Stimulated activated naive CD8-positive, alpha-beta T cell treated with anti-CD3 and anti-CD28 coated beads, Interleukin-15, amount 100 ng/mL, for 72 hours (primary cell): ENCODE measurements around the gene LNP1.
A peak's percentile ranks its signal among the peaks of the same experiment; 100 is the strongest.

Experiments
- ATAC-seq: fragments of 150-1000 bp; cut with Tn5 transposase; 2 replicates; pipeline ENCODE4 v1.10.0; 2021; ENCODE audit warnings: mild to moderate bottlenecking, moderate library complexity
- DNase-seq, 2 donors: peaks; one replicate each; pipeline ENCODE4 v3.0.0; 2021 to 2022
- H3K27ac Mint-ChIP-seq, 2 donors: one replicate each; pipeline ENCODE4 v1.8.0; 2022; ENCODE audit warnings: mild to moderate bottlenecking in 2 of 2, mixed read lengths in 2 of 2, moderate library complexity in 2 of 2
- H3K27me3 Mint-ChIP-seq: one replicate; pipeline ENCODE4 v1.8.0; 2022; ENCODE audit warnings: mixed read lengths
- H3K4me1 Mint-ChIP-seq: one replicate; pipeline ENCODE4 v1.8.0; 2022; ENCODE audit warnings: mild to moderate bottlenecking, mixed read lengths
- H3K4me3 Mint-ChIP-seq, 2 donors: one replicate each; pipeline ENCODE4 v1.8.0; 2022; ENCODE audit warnings: mild to moderate bottlenecking in 2 of 2, mixed read lengths in 2 of 2, moderate library complexity in 1 of 2
- H3K9me3 Mint-ChIP-seq, 2 donors: one replicate each; pipeline ENCODE4 v1.8.0; 2022; ENCODE audit warnings: mixed read lengths in 2 of 2

LNP1 gene

DNA sequence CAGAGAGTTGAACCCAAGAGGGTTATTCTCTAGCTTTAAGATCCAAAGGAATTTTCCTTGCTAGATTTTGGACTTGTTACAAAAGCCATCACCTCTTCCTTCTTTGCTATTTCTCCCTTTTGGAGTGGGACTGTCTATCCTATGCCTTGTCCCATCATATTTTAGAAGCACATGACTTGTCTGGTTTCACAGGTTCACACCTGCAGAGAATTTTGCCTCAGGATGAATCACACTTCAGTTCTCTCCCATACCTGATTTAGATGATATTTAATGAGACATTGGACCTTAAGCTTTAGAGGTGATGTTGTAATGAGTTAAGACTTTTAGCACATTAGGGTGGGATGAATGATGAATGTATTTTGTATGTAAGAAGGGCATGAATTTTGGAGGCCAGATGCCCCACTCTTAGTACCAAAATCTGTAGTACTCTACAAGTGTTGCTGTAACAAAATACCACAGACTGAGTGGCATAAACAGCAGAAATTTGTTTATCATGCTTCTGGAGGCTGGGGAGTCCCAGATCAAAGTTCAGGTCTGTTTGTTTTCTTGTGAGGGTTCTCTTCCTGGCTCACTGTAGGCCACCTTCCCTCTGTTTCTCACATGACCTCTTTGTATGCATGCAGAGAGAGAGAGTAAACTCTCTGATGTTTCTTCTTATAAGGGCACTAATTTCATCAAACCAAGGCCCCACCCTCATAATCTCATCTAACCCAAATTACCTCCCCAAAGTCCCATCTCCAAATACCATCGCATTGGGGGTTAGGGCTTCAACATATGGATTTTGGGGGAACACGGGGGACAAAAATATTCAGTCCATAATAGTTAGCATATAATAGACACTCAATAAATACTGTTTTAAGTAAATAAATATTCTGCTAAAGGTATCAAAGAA lies 10.0 kb downstream of the LNP1 start:
- ATAC-seq (no peak), DNase-seq (no peak)
- no peak overlapping the region for H3K27ac Mint-ChIP-seq
- H3K27me3 Mint-ChIP-seq, result no peaks in the 10 kb centered on the region
- H3K4me1 Mint-ChIP-seq, result no peaks in the 10 kb centered on the region
- peaks cover 26 to 39% of the 10 kb centered on the region in 2 donors for H3K9me3 Mint-ChIP-seq
- H3K4me3 Mint-ChIP-seq, result no peak overlapping the region

DNA sequence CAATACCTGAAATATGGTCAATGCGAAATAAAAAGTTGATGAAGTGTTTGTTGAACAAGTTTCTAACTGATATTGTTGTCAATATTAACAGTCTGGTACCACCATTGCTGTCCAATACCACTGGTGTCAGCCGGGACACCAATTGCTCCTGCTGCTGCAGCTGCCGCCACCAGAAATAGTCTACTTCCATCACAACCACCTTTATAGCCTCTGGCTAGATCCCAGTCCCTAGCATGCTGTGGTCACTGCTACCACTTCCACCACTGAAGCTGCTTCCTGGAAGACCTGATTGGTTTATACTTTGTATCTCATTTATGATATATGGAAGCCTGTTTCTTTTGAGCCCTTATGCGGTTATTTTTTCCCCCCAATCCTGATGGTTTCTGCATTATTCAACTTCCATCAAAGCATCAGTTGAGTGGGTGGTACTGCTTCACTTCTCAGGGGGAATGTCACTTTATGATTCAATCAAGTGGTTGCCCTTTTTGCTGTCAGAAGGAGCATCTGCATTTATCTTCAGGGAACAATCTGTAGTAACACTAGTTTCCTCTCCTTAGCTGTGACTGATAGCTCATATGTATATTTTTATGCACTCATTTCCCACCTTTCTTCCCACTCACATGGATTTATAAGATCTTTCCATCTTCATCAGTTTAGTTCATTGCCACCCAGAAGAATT lies 11.7 kb downstream of the LNP1 start:
- no peak for DNase-seq
- no peak for ATAC-seq
- Mint-ChIP-seq H3K4me3 (no peak overlapping the region), H3K4me1 (no peaks in the 10 kb centered on the region), H3K27ac (no peak overlapping the region), H3K9me3 (peaks cover 18 to 28% of the 10 kb centered on the region in 2 donors), H3K27me3 (no peaks in the 10 kb centered on the region)

DNA sequence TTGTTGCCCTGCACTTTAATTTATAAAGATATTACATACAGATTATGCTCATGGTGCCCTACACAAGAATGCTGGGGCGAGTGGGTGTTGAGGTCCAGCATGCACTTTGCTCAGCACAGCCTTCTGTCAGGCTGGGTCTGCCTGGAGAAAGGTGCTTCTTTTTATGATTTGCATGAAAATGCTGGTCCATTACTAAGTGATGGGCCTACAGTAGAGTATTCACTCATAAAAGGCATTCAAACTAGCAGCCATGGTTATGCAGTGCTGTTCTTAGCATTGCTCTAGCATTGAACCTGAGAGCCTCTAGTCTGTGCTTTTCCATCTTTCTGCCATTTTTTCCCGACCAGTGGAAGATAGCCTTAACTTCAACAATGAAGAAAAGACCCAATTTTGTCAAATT lies 12.3 kb downstream of the LNP1 start:
- Mint-ChIP-seq H3K27ac (no peak overlapping the region), H3K27me3 (no peaks in the 10 kb centered on the region), H3K9me3 (peaks cover 21 to 28% of the 10 kb centered on the region in 2 donors), H3K4me1 (no peaks in the 10 kb centered on the region), H3K4me3 (no peak overlapping the region)
- DNase-seq, result no peak
- no peak for ATAC-seq

DNA sequence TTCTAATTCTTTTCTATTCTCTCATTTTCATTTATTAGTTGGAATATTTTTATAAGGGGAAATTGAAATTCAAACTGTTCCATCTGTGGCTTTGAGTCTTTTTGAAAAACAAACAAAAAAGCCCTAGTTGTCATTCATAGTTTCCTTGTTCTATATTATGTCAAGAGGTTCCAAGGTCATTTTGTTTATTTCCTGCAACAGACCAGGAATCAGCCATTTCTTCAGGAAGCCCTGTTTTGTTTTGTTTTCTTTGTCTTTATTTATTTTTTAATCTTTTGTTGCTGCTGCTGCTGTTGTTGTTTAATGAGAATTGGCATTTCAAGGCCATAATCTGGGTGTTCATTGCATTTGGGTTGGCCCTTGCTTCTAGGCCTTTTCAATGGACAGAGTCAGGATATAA lies 14.8 kb downstream of the LNP1 start:
- peaks cover 12 to 25% of the 10 kb centered on the region in 2 donors for H3K9me3 Mint-ChIP-seq
- no peaks in the 10 kb centered on the region for H3K4me1 Mint-ChIP-seq
- no peaks in the 10 kb centered on the region for H3K27me3 Mint-ChIP-seq
- H3K27ac Mint-ChIP-seq, result no peak overlapping the region
- no peak for ATAC-seq
- no peak for DNase-seq
- H3K4me3 Mint-ChIP-seq, result no peak overlapping the region

DNA sequence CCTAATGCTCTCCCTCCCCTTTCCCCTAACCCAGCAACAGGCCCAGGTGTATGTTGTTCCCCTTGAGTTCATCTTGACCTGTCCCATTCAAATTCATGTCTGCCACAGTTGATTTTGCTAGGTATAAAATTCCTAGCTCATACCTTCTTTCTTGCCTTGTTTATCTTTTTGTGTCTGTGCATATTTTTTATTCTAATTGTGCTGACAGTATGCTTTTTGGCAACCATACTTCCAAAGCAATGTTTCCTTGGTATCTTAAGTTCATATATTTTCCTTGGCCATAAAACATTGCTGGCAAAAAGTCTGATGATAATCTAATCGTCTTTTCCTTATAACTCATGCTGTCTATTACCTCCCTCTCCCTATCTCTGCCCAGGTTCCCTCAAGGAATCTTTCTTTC lies 15.5 kb downstream of the LNP1 start:
- Mint-ChIP-seq H3K4me3 (no peak overlapping the region), H3K9me3 (peaks cover 9 to 21% of the 10 kb centered on the region in 2 donors), H3K27me3 (no peaks in the 10 kb centered on the region), H3K27ac (no peak overlapping the region), H3K4me1 (no peaks in the 10 kb centered on the region)
- no peak for ATAC-seq
- no peak for DNase-seq

DNA sequence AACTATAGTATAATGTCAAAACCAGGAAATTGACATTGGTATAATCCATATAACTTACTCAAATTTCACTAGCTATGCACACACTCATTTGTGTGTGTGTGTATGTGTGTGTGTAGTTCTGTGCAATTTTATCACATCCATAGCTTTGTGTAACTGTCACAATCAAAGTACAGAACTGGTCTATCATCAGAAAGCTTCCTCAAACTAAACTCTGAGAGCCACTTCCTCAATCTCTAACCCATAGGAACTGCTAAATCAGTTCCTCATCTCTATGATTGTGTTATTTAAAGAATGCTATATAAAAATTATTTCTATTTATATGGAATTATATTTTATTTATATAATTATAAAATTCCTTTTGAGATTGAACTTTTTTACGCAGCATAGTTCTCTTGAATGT lies 18.1 kb downstream of the LNP1 start:
- peaks cover 0 to 5% of the 10 kb centered on the region in 2 donors for H3K9me3 Mint-ChIP-seq
- ATAC-seq, result no peak
- H3K27me3 Mint-ChIP-seq, result no peaks in the 10 kb centered on the region

DNA sequence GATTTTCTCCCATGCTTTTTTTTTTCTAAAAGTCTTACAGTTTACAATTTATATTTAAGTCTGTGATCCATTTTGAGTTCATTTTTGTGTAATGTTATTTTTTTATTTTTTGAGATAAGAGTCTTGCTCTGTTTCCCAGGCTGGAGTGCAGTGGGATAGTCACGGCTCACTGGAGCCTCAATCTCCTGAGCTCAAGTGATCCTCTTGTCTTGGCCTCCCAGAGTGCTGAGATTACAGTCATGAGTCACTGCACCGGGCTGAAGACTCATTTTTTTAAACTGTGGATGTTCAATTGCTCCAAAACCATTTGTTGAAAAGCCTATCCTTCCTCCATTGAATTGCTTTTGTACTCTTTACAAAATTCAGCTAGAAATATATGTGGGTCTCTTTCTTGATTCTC lies 19.5 kb downstream of the LNP1 start:
- H3K4me3 Mint-ChIP-seq, result no peak overlapping the region
- H3K9me3 Mint-ChIP-seq, result peaks cover 0 to 5% of the 10 kb centered on the region in 2 donors
- peak overlapping the region; percentile 61 to 64 for H3K27ac Mint-ChIP-seq
- DNase-seq, result no peak
- peaks cover 6% of the 10 kb centered on the region for H3K27me3 Mint-ChIP-seq
- no peak for ATAC-seq
- H3K4me1 Mint-ChIP-seq, result no peaks in the 10 kb centered on the region

More for the DNA sequence above, 18.1 kb downstream of the LNP1 start:
- H3K4me3 Mint-ChIP-seq, result no peak overlapping the region
- no peak for DNase-seq
- H3K4me1 Mint-ChIP-seq, result no peaks in the 10 kb centered on the region
- no peak overlapping the region for H3K27ac Mint-ChIP-seq

DNA sequence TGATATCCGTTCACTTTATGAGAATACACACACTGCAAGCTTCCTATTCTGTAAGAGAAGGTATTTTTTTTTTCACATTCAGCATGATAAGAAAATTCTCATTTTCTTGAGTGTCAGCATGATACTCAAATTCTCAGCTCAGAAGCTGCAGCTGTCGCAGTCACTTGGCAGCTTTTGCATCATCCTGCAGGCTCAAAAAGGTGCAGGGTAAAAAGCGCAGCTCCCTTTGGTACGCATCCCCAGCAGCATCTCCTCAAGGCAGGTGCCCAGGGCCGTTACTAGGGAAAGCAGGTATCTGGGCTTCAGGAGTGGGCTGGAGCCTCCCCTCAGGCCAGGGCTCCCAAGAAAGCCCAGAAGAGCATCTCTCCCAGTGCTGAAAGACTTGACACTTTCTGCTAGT lies 22.3 kb downstream of the LNP1 start:
- DNase-seq (no peak), ATAC-seq (no peak)
- Mint-ChIP-seq H3K27me3 (peaks cover 8% of the 10 kb centered on the region), H3K4me1 (no peaks in the 10 kb centered on the region), H3K9me3 (peaks cover 0 to 2% of the 10 kb centered on the region in 2 donors), H3K4me3 (no peak overlapping the region), H3K27ac (no peak overlapping the region)

DNA sequence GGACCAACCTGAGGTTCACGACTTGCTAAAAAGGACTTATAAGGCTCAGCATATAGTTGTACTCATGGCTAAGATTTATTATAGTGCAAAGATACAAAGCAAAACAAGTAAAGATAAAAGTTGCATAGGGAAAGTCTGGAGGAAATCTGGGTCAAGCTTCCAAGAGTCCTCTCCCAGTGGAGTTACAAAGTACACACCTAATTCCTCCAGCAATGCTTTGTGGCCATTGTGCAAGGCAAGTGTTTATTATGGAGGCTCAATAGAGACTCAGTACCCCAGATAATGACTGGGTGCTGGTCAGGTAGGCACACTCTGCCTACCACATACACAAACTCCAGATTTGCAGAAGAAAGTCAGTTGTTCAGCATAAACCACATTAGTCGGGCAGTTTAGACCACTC lies 22.9 kb downstream of the LNP1 start:
- H3K9me3 Mint-ChIP-seq, result no peaks in the 10 kb centered on the region

DNA sequence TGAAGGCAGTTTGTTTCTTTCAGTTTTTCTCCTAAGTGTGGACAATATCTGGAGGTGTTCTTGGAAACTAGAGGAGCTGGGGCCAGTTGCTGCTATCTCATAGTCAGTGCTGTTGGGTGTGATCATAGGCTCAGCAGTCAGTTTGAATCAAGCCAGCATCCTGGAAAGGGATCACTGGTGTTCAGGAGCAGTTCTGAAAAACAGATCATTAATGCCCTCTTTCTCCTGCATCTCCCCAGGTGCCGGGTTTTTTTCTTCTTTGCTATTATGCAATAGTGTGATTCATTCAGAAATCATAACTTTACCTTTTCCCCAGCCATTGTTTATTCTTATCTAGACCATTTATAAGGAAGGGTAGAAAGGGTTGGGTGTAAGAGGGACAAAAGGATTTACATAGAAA lies 24.0 kb downstream of the LNP1 start:
- ATAC-seq (no peak), DNase-seq (no peak)
- Mint-ChIP-seq H3K27me3 (peaks cover 8% of the 10 kb centered on the region), H3K27ac (no peak overlapping the region), H3K9me3 (no peaks in the 10 kb centered on the region), H3K4me1 (no peaks in the 10 kb centered on the region), H3K4me3 (no peak overlapping the region)

More for the DNA sequence above, 22.9 kb downstream of the LNP1 start:
- DNase-seq (no peak), ATAC-seq (no peak)
- Mint-ChIP-seq H3K4me1 (no peaks in the 10 kb centered on the region), H3K27me3 (peaks cover 8% of the 10 kb centered on the region), H3K27ac (no peak overlapping the region), H3K4me3 (no peak overlapping the region)

DNA sequence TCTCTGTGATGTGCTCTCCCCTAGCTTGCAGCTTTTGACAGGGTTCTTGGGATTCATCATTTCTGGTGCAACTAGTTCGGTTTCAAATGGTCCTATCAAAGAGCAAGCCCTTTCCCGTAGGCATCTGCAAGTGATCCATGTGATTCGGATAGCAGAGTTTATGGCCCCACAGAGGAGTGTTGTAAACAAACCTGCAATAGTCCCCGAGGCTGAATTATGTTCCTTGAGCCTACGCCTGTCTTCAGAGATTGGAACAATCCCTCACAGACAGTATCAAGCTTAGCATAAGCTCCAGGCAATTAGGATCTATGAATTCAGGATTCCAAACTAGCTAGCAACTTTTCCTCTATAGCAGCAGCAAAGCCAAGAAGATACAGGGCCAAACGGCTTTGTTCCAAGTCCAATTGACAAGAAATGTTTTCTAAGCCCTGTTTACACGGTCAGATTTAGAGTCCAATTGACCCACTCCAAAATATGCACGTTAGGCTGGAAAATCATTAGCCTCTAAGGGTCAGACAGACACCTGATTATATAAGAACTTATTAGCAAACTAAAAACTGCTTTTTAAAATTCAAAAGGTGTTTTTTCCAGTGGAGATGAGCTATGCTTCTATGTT lies 24.8 kb downstream of the LNP1 start:
- H3K4me3 Mint-ChIP-seq, result no peak overlapping the region
- H3K4me1 Mint-ChIP-seq, result no peaks in the 10 kb centered on the region
- H3K27me3 Mint-ChIP-seq, result peaks cover 8% of the 10 kb centered on the region
- ATAC-seq (no peak), DNase-seq (no peak)
- H3K27ac Mint-ChIP-seq, result no peak overlapping the region
- no peaks in the 10 kb centered on the region for H3K9me3 Mint-ChIP-seq

DNA sequence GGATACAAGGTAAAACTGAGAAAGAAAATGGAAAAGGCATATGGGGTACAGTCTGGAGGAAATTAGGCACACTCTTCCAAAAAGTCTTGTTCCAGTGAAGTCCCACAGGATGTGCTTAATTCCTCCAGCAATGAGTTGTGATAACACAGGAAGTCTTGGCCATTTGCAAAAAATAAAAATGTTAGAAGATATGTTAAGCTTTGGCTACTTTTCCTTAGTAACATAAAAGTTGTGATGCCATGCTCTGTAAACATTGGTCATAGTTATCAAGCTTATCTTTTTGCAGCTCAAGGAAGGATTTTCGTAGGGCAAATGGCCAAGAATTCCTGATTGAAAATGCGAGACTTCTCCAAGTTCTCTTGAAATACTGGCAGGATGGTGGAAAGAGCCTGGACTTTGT lies 26.4 kb downstream of the LNP1 start:
- DNase-seq, result no peak
- ATAC-seq, result no peak
- Mint-ChIP-seq H3K27ac (no peak overlapping the region), H3K9me3 (no peaks in the 10 kb centered on the region), H3K27me3 (peaks cover 8% of the 10 kb centered on the region), H3K4me3 (no peak overlapping the region), H3K4me1 (no peaks in the 10 kb centered on the region)

DNA sequence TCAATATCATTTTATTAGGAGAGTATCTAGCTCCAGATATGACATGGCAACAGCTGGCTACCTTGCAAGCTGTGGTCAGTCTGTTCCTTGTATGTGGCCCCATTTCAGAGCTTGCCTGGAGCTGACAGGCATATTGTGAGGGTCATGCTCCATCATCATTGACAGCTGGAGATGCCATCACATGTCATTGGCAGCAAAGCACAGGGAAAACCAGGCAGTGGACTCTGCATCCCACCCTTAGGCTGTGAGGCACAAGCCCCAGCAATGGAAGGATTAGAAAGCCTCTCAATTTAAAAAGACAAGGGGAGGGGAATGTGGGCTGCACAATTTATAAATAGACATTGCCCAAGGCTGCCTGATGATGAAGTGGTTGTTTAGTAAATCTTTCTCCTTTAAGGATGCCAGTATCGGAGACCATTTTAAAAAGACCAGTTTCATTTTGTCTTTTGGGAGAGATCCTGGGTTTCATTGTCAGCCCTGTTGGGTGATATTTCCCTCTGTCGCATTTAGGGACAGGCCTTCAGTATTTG lies 27.9 kb downstream of the LNP1 start:
- H3K27me3 Mint-ChIP-seq, result peaks cover 8% of the 10 kb centered on the region
- DNase-seq (no peak), ATAC-seq (no peak)
- no peak overlapping the region for H3K27ac Mint-ChIP-seq
- H3K9me3 Mint-ChIP-seq, result no peaks in the 10 kb centered on the region
- H3K4me3 Mint-ChIP-seq, result no peak overlapping the region
- no peaks in the 10 kb centered on the region for H3K4me1 Mint-ChIP-seq

DNA sequence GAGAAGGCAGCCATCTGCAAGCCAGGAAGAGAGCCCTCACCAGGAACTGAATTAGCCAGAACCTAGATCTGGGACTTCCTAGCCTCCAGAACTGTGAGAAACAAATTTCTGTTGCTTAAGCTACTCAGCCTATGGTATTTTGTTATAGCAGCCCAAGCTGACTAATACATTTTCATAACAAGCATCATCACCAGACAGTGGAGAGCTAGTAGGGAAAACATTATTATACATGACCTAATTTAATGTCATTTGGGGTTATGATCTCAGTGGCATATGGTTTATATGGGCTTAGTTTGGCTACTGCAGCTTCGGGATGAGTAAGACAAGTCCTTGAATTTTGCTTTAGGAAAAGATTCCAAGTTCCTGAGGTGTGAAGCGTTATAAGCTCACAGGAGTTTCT lies 35.6 kb downstream of the LNP1 start:
- no peaks in the 10 kb centered on the region for H3K9me3 Mint-ChIP-seq
- no peak overlapping the region for H3K27ac Mint-ChIP-seq
- DNase-seq (no peak), ATAC-seq (no peak)
- peaks cover 9% of the 10 kb centered on the region for H3K4me1 Mint-ChIP-seq
- H3K27me3 Mint-ChIP-seq, result no peaks in the 10 kb centered on the region
- no peak overlapping the region for H3K4me3 Mint-ChIP-seq

DNA sequence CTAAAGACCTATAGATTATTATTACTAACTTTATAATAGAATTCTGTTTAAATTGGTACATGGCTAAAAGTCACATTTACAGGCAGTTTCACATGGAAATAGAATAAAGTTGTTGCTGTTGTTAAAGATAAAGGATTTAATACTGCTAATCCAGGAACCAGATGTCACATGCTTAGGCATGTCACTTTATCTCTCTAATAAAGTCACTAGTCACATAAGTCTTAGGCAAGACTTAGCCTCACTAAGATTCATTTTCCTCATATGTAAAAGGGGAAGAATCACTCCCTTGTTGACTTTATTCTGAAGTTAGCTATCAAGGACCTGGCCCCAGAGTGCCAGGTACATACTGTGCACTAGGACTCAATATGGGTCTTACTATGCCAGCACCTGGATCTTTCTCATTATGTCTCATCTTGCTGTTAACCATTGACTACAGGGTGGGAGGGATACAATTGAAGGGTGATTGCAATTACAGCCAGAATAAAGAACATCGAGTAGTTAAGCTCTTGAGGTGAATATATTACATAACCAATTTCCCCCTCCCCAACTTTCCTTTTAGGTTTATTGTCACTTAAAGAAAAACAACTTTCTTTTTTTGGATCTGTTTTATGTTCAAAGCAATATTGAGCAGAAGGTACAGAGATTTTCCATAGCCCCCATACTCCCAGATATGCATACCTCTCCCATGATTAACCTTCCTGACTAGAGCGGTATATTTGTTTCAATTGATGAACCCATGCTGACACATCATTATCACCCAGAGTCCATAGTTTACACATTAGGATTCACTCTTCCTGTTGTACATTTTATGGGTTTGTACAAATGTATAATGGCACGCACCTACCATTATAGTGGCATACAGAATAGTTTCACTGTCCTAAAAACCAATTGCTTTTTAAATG lies 36.6 kb downstream of the LNP1 start:
- no peak overlapping the region for H3K27ac Mint-ChIP-seq
- peaks cover 9% of the 10 kb centered on the region for H3K4me1 Mint-ChIP-seq
- H3K4me3 Mint-ChIP-seq, result no peak overlapping the region
- H3K27me3 Mint-ChIP-seq, result no peaks in the 10 kb centered on the region
- peaks cover 0 to 4% of the 10 kb centered on the region in 2 donors for H3K9me3 Mint-ChIP-seq
- DNase-seq (no peak), ATAC-seq (no peak)
